Lung microvascular endothelial cell (primary cell): ENCODE results near the gene LPAR5. TPM values are rescaled to one million over a fixed set of nuclear protein-coding genes. Genes with fewer than 3 reads are reported as not detected.

Experiments used
- DNase-seq, 2 donors: peaks; one replicate each; pipeline versions ENCODE4 v3.0.0 to v3.0.0-alpha.2; 2010; ENCODE audit warnings: low read depth in 2 of 2
- total RNA-seq: library from RNA; depleted of rRNA; stranded (reverse); fragments of >200 nt; gene quantifications from 2 replicates; pipeline ENCODE4 v1.2.1, GENCODE V29; 2014

LPAR5 gene
- total RNA-seq, 1 donor from 2014 or later: not detected

DNA sequence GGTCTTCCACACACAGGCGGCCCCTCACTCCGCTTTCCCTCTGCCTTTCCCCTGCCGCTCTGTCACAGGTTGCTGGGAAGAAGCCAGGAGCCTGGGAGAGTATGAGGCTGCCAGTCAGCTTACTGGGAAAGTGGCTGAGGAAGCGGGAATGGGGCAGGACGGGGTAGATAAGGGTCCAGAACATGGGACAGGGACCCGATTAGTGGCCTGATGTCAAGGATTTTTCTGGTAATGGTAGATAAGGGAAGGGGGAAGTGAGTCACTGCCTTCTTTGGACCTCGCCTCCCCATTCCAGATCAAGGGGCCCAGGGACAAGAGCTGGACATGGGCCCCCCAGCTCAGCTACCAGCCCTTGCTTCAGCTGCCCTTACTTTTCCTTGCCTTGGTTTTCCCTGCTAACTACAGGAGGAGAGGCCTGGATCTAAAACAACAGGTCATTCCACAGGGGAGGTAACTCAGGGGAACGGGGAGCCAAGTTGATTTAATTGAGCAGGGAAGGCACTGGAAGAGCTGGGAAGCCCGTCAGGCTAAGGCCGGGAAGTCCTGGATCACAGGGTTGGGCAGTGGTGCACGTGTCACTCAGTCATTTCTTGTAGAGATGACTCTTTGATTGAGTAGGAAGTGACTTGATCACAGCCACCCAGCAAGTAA, 3.5 kb upstream of the LPAR5 start:
- peak; percentile 49 to 72 for DNase-seq

DNA sequence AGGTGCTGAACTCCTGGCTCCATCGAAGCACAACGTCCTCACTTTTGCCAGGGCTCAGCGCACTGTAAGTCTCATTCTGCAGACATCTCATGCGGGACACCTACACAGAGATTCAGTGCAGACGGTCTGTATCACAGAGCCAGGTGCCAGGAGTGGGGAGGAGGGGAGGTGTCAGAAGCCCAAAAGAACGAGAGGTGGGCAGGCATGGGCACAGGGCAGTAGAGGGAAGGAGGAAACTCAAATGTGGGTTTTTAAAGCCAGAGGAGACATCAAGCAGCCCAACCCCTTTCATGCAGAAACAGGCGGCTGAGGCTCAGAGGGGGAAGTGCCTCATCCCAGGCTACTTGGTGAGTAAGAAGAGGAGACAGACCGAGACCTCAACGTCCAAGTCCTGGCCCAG, 2.5 kb upstream of the LPAR5 start:
- DNase-seq: no peak

DNA sequence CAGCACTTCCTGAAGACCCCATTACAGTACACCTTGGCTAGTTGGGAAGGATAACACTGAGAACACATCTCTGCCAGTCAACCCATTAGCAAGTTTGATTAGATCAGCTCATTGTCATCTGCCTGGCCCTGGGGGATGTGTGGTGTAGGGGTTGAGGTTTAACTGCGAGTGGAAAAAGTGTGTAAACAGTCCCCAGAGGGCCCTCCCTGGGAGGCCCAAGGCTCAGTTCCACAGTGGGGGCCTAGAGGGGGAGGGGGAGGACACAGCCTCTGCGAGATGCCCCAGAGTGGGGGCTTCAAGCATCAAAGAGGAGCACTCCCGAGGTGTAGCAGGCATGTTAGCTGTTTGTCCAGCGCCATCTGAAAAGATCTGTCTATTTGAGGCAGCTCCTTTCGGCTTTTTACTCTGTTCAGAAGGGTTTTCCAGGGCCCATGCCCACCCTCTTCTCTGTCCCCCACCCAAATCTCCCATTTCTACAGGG, 344 bp downstream of the LPAR5 start:
- no peak for DNase-seq

DNA sequence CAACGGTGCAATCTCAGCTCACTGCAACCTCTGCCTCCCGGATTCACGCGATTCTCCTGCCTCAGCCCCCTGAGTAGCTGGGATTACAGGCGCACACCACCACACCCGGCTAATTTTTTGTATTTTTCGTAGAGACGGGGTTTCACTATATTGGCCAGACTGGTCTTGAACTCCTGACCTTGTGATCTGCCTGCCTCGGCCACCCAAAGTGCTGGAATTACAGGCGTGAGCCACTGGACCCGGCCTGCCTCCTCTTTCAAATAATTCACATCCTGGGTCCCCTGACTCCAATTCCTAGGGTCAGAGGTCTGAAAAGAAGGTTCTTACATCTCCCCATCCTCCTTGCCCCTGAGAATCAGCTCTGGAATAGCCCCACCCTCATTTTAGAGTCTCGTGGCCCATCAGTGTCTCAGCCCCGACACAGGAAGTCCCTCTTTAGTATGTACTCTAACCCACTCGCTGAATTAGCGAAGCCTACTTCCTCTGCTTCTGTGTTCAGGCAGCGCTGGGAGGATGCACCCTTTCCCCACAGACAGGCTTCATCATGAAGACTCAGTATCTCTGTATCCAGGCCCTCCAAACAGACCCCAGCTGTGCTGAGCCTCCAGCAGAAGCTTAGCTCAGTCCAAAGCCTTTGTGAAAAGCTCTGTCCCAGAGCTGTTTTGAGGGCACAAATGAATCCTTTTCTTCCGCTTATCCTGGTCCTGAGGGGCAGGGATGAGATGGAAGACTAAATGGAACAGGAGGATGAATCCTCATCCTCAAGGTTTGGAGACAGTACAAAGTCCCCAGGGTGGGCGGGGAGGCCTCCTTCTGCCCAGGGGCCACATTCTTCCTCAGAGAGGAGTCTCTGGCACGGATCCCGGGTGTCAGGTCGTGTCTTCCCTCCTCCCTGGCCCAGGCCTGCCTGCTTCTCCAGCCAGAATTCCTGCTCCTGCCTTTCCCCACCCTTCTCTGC, 3.5 kb downstream of the LPAR5 start:
- DNase-seq: no peak

DNA sequence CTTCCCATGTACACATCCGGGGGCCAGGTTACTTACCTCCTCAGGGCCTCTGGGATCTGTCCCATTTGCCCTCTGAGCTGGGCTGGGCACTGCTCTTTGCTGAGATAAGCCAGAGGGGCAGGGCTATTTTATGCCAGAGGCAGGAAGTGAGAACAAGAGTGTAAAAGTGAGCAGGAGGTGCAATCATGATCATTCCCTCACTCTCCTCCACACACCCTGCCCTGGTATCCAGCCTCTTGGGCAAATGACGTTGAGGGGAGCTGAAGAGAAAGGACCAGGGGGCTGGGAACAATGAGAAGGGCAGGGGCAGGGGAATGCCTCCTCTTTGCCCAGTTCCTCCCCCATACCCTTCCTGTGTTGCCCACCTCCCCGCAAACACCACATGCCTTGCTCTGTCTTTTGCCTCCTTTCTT, 4.2 kb downstream of the LPAR5 start:
- DNase-seq: no peak

DNA sequence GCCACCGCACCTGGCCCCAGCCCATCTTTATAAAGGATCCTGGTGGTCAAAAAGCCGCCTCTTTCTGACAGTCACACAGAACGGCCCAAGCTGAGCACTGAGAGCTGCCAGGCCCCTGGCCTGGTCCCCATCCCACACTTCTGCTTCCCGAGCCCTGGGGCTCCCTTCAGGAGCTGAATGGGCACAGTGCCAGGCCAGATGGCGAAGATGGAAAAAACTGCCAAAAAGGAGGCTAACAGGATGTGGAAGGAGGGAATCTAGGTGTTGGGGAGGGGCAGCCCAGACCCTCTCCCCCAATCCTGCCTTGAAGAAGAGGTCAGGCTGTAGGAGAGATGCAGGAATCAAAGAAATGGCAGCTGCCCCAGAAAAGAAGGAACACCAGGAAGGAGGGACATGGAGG, 5.0 kb downstream of the LPAR5 start:
- DNase-seq: no peak

DNA sequence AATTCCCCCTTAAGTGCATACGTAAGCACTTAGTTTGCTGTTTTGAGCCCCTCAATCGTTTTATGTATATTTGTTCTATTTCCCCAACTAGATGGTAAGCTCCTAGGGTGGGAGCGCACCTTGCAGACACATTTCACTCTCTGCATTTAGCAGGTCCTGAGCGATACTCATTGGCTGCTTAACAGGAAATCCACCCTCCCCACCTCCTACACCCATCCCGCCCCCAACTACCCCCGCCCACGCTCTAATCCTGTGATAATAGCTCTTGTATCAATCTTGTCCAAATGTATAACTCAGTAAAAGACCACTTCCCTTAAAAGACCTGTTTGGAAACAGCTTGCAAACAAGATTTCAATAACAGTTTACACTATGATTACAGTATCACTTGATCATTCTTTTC, 8.1 kb downstream of the LPAR5 start:
- no peak for DNase-seq

DNA sequence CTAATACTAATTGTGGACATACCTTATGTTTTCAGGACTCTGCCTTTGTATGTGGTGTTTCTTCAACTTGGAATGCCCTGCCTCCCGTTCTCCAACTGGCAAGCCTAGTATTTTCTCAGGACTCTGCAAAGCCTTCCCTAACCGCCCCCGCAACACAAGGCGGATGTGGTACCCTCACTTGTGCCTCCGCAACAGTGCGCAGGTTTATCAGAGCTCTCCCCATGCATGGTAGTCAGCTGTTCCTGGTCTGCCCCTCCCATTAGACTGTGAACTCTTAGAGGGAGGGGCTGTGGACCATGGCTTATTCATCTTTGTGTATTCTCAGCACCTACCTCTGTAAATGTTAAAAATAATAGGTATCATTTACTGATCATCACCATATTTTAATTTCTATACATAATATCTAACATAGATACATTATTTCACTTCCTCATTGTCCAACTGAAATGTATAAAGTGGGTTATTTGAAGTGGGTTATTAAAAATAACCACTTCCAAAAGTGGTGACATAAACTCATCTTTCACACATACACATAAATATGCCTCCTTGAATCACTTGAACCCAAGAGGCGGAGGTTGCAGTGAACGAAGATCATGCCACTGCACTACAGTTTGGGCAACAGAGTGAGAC, 9.0 kb downstream of the LPAR5 start:
- DNase-seq: no peak

DNA sequence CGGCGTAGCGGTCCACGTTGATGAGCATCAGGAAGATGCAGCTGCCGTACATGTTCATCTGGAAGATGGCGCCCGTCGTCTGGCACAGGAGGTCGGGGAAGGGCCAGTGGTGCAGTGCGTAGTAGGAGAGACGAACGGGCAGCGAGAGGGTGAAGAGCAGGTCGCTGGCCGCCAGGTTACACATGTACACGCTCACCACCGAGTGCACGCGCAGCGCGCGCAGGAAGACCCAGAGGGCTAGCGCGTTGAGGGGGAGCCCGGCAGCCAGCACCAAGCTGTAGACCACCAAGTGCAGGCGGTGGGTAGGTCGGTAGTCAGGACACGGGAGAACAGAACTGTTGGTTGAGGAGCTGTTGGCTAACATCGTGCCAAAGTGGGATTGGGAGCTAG, 14.9 kb downstream of the LPAR5 start:
- no peak for DNase-seq

DNA sequence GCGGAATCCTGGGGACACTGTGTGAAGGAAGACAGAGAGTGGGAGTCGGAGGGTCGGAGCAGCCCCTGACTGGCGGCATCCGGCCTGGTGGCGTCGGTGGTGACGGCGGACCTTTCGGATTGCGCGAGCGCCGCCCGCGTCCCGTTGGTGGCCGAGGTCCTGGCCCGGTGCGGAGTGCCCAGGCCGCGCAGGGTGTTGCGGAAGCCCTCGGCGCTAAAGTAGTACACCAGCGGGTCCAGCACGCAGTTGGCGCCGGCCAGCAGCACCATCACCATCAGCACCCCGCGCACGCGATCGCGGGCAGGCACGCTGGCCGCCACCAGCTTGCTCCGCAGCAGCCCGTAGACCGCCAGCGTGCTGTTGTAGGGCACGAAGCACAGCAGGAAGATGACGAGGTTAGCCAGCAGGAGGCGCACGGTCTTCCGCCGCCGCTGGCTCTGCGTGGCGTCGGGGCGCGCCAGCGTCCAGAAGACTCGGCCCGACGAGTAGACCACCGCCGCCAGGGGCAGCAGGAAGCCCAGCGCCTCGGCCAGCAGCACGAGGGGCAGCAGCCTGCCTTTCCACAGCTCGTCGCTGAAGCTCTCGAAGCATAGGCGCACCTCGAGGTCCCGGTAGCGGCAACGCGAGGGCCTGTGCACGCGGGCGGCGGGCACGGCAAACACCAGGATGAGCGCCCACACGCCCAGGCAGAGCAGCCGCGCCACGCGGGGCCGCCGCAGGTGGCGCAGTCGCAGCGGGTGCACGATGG, 15.4 kb downstream of the LPAR5 start:
- DNase-seq: peak; percentile 71 to 86

DNA sequence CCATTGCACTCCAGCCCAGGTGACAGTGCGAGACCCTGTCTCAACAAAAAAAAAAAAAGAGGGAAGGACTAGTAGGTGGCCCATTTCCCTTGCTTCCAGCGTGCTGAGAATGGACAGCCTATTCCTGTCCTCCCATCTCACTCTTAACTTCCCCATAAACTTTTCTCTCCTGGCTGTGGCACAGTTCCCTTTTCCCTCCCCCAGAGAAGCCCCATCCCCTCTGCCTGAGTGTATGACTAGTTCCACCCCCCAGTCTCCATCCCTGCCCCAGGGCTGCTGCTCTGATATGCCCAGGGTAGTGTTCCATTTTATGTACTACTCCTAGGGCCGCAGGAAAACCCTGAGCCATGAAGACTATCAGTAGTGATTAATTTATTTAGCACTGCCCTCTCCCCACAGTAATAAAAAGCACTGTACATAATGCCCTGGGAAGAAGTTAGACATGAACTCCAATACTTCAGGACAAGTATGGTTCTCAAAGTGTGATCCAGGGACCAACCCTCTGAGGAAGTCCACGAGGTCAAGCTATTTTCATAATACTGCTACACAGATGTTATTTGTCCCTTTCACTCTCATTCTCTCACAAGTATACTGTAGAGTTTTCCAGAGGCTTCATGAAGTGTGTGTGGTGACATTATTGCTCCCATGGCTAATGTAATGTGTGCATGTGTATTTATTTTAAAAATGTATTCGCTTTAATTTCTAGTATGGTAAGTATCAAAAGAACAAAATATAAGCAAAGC, 17.1 kb downstream of the LPAR5 start:
- DNase-seq: no peak

DNA sequence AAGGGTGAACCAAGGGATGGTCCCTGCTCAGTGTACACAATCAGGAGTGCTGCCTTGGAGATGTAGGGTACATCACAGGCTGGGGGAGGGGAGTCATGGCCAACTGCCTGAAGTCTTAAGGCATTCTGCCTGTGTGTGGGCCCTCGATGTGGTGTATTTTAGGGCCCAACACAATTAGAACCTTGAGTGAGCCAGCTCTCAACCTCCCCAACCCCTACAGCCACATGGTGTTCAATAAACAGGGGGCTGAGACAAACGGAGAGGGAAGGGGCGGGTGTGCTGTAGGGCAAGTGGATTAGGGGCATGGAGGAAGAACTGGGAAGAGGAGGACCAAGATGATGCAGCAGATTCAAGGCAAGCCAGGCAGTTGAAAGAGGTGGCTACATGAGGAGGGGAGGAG, 20.0 kb downstream of the LPAR5 start:
- no peak for DNase-seq

DNA sequence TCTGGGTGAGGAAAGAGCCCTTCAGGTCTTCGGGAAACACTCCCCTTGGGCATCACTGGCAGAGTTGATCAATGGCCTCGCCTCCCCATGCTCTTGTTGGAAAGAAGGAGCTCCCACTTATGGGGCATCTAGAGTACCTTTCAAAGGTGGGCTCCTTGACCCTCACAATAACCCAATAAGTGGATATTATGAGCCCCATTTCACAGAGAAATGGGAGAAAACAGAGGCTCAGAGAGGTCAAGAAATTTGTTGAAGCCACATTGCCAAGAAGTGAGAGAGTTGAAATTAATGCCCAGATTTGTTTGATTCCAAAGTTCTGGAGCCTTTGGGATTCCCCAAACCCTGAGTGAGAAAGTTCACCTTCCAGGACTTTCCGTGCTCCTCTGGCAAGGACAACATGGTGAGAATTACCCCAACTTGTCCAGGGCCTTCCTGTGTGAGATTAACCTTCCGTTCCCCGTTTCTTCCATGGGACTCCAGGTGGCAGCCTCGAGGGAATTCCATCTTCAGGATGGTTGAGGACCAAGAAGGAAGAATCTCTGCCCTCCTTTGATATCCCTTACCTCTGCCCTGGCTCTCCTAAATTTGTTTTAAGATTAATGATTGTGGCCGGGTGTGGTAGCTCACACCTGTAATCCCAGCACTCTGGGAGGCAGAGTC, 21.1 kb downstream of the LPAR5 start:
- peak in 1 of 2 donors; percentile 22 for DNase-seq

DNA sequence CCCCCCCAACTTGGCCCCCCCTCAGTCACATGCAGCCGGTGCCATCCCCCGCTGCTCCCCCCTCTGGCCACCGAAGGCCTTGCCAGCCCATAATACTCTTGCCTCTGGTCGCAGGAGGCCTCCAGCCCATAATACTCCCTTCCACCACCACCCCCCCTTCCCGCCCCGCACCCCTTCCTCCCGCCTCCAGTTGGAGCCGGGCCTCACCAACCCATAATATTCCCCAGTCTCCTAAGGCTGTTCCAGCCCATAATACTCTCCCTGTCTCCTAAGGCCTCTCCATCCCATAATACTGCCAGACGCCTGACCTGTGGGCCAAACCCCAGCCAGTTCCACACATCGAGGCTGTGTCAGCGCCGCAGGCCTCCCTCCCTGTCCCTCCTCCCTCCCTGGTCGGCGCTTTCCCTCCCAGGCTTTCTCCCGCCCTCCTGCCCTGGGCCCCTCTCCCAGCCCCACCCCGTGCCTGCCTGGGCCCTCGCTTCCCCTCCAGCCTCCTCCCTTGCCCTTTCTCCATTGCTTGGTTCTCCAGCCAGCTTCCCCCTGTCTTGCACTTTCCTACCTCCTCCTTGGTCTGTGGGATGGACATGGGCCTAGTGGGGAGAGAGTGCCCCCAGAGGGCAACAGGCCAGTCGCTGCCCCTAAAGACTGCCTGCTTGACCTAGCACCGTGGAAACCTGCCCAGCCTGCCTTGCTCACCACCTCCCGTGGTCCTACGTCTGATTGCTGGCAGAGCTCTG, 21.8 kb downstream of the LPAR5 start:
- DNase-seq: peak; percentile 88 to 89

DNA sequence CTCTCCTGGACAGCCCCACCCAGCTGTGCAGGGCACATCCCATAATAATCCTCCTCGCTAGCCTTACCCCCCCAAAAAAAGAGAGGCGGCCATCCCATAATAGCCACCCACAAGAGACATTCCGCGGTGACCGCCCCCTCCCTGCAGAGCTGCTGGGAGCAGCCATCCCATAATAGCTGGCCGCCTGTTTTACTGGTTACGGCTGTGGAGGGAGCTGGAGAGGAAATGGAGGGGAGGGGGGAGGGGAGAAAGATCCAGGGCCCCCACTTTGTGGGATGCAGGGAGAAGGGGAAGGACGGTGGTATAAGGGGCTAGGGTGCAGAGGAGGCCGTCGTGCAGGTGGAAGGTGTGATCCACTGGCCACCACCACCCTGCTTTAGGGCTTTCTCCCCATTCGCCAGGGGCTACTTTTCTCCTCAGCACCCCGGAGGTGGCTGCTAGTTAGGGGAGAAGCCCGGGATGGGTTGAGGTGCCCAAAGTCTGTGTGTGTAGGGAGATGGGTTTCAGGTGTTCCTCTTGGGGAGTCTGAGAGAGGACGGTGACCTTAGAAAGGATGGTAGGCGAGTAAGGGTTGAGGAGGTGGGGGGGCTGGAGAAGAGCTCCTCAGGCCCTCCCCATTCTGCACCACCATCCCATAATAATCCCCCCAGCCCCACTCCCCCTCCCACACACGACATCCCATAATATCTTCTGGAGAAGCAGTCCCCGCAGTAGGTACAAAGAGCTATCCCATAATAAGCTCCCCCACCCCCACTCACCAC, 22.6 kb downstream of the LPAR5 start:
- DNase-seq: peak; percentile 37 to 50

DNA sequence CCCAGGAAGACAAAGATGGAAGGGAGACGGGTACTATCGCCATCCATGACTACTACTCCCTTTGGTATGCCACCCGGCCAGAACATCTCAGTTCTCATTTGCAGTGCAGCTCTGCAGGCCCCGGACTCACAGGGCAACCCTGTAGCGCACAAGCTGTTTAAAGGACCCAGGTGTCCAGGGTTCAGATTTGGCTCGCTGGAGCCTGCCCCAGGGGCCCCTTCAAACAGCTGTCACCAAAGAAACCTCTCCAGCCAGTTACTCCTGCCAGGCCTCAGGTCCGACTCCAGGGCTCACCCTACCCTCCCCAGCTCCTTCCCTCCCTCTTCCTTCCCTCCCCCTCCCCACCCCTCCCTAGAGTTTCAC, 23.1 kb downstream of the LPAR5 start:
- no peak for DNase-seq

DNA sequence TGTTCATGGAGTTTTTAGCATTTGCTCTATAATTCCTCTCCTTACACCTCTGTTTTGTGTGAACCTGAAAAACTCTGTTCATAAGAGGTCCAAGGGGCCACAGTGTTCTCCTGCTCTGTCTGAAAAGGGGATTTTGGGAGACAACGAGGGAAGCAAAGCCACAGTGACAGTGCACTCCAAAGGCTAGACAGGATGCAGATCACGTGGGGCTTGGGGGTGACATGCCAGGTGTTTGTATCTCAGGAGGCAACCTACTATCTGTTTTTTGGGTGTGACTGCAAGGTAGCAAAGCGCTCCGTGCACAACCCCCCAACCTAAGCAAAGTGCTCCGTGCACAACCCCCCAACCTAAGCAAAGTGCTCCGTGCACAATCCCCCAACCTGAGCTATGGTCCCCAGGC, 23.5 kb downstream of the LPAR5 start:
- no peak for DNase-seq

DNA sequence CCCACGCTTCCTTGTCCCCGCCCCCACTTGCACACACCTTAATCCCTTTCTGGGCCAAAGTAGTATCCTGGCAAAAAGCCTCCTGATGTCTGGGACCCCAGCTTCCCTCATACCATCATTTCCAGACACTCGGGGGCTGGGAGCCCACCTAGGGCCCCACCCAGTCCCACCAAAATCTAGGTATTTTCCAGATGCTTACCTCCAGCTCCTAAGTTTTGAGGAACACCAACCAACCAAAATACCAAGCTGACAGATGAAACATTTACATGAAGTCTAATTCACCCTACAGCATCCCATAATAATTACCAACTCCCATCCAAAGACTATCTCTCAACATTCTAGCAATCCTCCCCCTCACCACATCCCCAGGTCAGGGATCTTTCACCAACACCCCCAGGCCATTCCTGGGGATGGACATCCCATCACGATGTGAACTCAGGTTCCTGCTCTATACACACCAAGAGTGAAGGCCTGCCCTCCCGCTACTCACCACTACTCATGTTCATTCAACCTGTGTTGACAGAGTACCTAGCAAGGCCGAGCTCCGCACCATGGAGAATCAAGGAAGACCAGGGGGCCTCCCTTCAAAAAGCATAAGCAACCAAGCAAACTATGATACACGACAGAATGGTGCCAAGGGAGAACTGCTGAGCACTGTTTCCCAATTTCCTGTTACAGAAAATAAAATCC, 27.0 kb downstream of the LPAR5 start:
- DNase-seq: no peak
